HG03045 (cell line): ENCODE results near the gene RIN2.
"Not testable (repeated sequence)": the region's sequence is repeated elsewhere in the genome, so short reads cannot be mapped to it uniquely, and the experiment has no call there.

Source experiments
- ATAC-seq: cut with Tn5 transposase; IDR thresholded peaks from one replicate; pipeline ENCODE4 v1.9.1; 2021; ENCODE audit warnings: mild to moderate bottlenecking, moderate library complexity; ENCODE audit not compliant: unreplicated experiment

Gene RIN2

DNA sequence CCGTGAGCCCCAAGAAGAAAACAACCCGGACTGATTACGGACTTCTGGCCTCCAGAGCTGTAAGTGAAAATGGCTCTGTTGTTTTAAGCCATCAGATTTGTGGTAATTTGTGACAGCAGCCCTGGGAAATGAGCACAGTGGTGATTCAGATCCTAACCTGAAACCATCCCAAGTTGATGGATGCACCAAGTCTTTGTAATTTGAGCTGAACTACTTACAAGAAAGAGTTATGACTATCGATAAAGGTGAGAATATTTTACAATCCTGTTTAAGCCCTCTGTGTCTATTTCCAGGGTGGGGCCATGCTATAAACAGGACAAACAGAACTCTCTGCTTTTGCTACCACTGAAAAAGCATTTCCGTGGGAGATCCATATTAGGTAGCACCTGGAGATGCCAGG lies 19.1 kb upstream of the RIN2 start:
- no peak for ATAC-seq

DNA sequence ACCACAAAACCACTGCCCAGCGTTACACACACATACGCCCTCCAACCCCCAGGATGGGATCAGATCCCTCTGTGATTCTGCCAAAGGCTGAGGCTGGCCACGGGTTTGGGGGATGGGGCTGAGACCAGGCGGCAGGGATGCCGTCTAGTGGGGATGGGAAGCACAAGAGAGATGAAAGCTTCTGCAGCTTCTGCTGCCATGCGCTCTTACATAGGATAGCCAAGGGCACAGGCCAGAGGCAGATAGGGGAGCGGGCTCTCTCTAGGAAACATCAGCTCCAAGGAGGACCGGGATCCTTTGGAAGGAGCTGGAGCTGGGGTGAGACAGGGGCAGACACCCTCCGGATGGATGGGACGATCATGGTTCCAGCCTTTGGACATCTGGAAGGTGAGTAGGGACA lies 18.7 kb upstream of the RIN2 start:
- ATAC-seq = no peak

DNA sequence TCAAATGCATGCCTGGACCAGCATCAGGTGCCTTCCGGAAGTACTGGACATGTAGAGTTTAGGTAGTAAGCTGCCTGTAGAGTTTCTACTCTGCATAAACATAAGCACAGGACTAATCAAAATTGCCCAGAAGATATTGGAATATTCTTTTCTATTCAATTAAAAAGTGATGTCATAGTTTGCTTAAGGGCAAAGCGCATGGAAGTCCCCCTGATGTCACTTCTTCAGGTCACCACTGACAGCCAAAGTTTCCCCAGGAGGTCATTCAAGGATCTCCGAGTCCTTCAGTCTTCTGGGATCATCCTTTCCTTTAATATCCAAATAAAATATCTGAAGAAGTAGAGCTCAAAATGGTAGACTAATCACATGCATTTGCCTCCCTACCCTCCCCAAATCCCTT lies 17.5 kb upstream of the RIN2 start:
- no peak for ATAC-seq

GRCh38 chr20:19741924-19742323 lies 16.1 kb upstream of the RIN2 start:
- ATAC-seq = no peak

GRCh38 chr20:19742974-19743639 lies 15.0 kb upstream of the RIN2 start:
- ATAC-seq = no peak

GRCh38 chr20:19743640-19743995 lies 14.4 kb upstream of the RIN2 start:
- ATAC-seq = no peak

DNA sequence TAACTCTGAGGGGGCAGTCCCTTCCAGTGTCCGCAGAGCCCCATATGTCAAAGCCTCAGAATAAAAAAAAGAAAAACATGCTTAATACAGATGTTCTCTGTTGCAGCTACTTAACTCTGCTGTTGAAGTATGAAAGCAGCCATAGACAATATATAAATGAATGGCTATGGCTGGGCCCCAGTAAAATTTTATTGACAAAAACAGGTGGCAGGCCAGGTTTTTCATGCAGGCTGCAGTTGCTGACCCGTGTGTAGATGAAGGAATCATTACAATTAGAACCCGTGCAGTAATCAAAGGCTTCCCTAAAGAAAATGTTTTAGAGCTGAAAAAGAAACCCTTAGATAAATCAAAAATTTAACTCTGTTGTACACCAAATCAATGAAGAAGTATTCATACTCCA lies 13.0 kb upstream of the RIN2 start:
- ATAC-seq = no peak

GRCh38 chr20:19745584-19745983 lies 12.5 kb upstream of the RIN2 start:
- no peak for ATAC-seq

DNA sequence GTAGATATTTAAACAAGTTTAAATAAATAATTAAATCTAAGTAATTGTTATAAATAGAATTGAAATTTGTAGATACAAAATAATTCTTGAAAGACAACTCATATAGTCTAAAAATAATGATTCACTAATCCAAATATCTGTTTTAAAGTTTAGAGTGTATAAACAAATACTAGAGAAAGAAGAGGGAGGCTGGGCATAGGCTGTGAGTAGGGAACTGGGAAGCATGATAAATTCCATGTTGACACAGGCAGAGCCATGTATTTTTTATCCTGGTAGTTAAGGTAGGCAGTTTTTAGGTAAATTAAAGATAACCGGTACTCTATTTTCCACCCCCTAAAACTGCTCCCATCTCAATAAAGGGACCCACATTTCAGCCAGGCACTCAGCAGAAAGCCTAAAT lies 11.7 kb upstream of the RIN2 start:
- no peak for ATAC-seq

DNA sequence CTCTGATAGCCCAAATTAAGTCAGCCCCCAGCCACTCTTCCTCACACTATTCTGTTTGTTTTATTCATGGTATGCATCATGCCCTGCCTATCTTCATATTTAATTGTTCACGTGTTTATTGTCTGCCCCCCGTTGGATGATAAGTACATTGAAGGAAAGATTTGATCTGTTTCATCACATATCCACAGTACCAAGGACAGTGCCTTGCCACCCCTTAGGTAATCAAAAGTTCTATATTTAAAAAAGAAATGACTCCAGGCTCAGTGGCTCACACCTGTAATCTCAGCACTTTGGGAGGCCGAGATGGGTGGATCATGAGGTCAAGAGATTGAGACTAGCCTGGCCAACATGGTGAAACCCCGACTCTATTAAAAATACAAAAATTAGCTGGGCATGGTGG lies 10.2 kb upstream of the RIN2 start:
- ATAC-seq = no peak

DNA sequence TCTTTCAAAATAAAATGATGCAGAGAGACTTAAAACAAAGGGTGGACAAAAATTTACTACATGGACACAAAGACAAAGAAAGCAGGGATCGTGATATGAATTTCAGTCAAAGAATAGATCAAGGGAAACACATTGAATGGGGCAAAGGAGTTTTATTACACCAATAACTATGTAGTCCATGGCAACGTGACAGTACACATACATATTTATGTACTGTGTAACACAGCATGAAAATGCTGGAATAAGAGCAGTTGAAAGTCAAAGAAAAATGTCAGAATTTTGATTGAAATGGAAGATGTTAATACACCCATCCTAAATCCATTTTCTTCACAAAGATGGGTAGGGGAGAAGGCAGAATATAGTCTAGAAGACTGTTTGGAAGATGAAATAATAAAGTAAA lies 9.4 kb upstream of the RIN2 start:
- ATAC-seq = no peak

- no peak for ATAC-seq
These were observed 8.4 kb upstream of the RIN2 start for GRCh38 chr20:19749618-19750071.

DNA sequence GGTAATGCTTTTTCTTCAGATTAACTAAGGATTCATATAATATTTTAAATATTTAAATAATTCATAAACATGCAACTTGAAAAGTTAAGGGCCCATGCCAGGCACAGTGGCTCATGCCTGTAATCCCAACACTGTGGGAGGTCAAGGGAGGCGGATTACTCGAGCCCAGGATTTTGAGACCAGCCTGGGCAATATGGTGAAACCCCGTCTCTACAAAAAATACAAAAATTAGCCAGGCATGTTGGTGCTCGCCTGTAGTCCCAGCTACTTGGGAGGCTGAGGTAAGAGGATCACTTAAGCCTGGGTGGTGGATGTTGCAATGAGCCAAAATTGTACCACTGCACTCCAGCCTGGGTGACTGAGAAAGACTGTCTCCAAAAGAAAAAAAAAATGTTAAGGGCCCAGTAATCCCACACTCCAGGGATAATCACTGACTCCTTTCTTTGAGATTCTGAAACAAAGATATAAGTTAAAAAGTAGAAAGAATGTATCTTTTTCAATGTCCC lies 7.9 kb upstream of the RIN2 start:
- ATAC-seq = no peak

- ATAC-seq = no peak
These were observed 7.0 kb upstream of the RIN2 start for GRCh38 chr20:19750907-19751636.

GRCh38 chr20:19754201-19754600 lies 3.9 kb upstream of the RIN2 start:
- ATAC-seq = not testable (repeated sequence)

DNA sequence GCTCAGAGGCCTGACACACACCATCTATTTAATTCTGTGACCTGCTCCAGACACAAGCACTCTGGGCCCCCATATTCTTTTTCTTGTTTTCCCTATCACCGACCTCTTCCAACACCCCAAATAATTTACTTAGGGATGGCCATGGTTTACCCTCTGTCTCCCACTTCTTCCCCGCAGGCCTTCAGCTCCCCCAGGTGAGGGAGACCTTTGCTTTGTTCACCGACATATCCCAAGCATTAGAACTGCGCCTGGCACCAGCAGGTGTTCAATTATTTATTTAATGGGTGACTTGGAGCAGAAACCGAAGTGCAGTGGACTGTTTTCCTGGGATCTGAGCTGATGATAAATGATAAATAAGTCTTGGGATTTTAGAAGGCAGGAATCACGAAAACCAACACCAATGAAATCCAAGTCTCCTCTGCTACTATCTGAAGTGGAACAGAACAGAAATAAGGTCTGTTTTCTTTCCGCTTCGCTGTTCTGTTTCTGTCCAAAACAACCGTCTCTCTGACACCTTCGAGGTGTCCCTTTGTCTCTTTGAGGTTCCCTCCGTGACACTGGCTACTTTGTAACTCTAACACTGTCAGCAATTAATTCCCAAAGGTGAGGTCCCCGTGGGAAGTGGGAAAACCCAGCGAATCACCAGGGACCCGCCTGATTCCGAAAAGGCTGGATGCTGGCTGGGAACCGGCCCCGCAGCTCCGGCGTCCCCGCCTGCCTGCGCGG lies 1.1 kb upstream of the RIN2 start:
- no peak for ATAC-seq

GRCh38 chr20:19757487-19758132 lies 448 bp upstream of the RIN2 start:
- no peak for ATAC-seq

GRCh38 chr20:19758501-19759331 lies 658 bp downstream of the RIN2 start:
- no peak for ATAC-seq

GRCh38 chr20:19760371-19760721 lies 2.3 kb downstream of the RIN2 start:
- no peak for ATAC-seq

DNA sequence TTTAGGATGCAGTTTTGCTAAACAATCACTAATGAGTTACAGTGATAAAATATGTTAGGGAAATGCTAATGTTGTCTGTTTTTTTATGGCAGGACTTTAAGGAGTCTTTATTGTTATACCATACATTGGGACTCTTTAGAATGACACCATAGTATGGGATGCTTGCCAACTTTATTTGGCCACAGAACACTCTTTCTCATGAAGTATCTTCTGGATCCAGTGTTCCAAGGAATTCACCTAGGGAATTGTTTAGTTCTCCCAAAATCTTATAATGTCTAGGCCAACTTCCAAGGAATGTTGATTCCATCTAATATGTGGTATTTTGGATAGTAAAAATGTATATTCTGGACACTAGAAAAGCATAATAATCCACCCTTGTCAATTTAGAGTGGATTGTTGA lies 3.3 kb downstream of the RIN2 start:
- ATAC-seq = no peak

- no peak for ATAC-seq
These were observed 3.8 kb downstream of the RIN2 start for GRCh38 chr20:19761841-19762240.
